ENCODE data around the gene CNIH2. TPM values are rescaled to one million over a fixed set of nuclear protein-coding genes. Genes with fewer than 3 reads are reported as not detected.
"Not testable (repeated sequence)": the region's sequence is repeated elsewhere in the genome, so short reads cannot be mapped to it uniquely, and the experiment has no call there.

The CNIH2 gene
- total RNA-seq, 2 donors from 2014 or later, result 1.7 to 4.5 TPM

DNA sequence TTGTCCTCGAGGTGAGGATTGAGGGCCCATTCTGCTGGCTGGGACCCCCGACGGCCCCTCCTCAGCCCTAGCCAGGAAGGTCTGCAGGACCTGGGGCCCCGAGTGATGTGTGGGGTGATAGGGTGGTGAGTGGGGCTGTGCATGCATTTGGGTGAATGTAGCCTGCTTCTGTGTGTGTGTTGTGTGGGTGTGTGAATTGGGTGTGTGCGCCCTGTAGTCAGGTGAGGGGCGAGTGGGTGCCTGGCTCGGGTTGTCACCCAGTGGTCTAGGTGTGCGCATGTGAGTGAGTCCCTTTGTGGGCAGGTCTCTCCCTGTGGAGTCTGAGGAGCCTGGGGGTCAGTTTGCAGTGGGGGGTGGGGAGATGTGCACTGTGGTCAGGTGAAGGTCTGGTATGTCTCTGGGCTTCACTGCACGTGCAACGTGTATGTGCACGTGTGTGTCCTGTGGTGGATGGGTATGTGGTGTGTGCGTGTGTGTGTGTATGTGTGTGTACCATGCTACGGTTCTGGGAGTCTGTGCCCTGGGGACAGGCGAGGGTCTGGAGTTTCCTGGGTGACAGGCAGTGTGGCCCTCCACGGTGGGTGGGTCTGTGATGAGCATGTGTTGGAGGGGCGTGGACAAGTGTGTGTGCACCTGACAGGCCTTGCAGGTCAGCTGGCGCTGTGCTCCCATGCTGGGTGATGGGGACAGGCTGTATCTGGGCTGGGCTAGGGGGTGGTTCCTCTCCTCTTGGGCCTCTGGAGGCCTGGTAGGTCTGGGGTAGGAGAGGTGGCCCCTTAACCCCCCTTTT, 14.8 kb downstream of the CNIH2 start:
- no peak for ATAC-seq
- DNase-seq (ENCODE audit: low spot score in 2 of 2), result peak in 1 of 2 donors; percentile 55
- Mint-ChIP-seq H3K27ac (no peak overlapping the region), H3K9me3 (no peaks in the 10 kb centered on the region), H3K36me3 (no peaks in the 10 kb centered on the region)

DNA sequence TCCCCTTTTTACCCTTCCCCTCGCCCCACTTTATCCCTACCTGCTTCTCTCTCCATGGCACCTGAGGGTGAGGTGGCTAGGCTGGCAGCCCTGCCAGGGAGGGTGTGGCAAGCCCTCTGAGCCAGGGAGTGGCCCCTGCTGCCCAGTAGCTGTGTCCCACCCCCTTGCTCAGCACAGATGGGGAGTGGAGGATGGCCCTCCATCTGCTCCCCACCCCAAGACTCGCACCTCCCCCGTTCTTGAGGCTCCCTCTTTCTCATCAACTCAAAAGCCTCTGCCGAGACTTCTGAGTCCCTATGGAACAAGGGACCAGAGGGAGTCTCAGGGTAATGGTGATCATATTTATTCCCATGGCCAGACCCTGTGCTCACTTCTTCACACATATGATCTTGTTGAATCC, 15.4 kb downstream of the CNIH2 start:
- Mint-ChIP-seq H3K36me3 (no peaks in the 10 kb centered on the region), H3K9me3 (no peaks in the 10 kb centered on the region), H3K27ac (no peak overlapping the region)
- ATAC-seq, result no peak
- DNase-seq (ENCODE audit: low spot score in 2 of 2), result no peak

DNA sequence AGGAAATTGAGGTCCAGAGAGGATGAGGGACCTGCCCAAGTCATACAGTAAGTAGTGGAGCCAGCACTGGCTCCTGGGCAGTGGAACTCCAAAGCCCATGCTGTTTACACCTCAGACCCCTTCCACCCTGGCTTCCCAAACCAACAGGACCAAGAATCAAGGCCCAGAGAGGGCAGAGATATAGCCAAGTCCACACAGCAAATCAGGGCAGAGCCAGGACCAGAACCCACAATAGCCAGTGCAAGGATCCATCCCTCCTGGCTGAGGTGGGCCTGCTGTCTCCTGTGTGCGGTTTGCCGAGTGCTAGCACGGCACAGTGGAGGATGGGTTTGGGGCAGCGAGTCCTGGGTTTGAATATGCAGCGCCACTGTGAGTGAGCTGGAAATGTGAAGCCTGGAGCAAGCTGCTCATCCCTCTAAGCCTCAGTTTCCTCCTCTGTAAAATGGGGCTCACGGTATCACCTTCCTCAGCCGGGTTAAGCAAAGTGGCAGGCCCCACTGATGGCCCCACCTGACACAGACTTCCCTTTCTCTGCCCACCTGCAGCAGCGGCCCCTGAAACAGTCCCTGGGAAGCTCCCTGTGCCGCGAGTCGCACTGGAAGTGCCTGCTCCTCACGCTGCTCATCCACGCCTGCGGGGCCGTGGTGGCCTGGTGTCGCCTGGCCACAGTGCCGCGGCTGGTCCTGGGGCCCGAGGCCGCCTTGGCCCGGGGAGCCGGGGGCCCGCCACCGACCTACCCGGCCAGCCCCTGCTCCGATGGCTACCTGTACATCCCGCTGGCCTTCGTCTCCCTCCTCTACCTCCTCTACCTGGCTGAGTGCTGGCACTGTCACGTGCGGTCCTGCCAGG, 16.0 kb downstream of the CNIH2 start:
- Mint-ChIP-seq H3K9me3 (no peaks in the 10 kb centered on the region), H3K36me3 (no peaks in the 10 kb centered on the region), H3K27ac (no peak overlapping the region)
- peak in 1 of 2 donors; percentile 55 for DNase-seq (ENCODE audit: low spot score in 2 of 2)
- no peak for ATAC-seq

DNA sequence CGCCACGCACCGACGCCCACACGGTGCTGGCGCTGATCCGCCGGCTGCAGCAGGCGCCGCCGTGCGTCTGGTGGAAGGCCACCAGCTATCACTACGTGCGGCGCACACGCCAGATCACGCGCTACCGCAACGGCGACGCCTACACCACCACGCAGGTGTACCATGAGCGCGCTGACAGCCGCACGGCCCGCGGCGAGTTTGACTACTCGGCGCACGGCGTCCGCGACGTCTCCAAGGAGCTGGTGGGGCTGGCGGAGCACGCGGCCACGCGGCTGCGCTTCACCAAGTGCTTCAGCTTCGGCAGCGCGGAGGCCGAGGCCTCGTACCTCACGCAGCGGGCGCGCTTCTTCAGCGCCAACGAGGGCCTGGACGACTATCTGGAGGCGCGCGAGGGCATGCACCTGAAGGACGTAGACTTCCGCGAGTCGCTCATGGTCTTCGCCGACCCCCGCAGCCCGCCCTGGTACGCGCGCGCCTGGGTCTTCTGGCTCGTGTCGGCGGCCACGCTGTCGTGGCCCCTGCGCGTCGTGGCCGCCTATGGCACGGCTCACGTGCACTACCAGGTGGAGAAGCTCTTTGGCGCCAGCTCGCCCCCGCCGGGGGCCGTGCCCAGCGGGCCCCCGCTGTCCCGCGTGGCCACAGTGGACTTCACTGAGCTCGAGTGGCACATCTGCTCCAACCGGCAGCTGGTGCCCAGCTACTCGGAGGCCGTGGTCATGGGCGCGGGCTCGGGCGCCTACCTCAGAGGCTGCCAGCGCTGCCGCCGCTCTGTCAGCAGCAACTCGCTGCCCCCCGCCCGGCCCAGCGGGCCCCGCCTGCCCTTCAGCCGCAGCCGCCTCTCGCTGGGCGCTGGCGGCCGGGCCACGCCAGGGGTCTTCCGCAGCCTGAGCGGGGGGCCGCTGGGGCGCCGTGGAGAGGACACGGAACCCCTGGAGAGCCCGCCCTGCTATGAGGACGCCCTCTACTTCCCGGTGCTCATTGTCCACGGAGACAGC, 16.9 kb downstream of the CNIH2 start:
- Mint-ChIP-seq H3K27ac (no peak overlapping the region), H3K9me3 (no peaks in the 10 kb centered on the region), H3K36me3 (no peaks in the 10 kb centered on the region)
- DNase-seq (ENCODE audit: low spot score in 2 of 2), result no peak
- no peak for ATAC-seq

DNA sequence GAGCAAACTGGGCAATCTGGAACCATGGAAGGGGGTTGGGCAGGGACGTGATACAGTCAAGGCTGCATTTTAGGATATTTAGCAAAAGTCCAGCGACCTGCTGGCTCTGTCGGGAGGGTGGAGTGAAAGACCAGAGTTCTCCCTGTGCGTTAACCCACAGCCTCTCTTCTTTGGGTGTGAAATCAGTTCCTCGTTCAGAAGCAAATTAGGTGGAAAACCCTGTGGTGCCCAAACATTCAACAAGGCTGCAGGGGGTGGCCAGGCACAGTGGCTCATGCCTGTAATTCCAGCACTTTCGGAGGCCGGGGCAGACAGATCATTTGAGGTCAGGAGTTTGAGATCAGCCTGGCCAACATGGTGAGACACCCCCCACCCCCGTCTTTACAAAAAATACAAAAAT, 19.6 kb downstream of the CNIH2 start:
- Mint-ChIP-seq H3K27ac (no peak overlapping the region), H3K36me3 (no peaks in the 10 kb centered on the region), H3K9me3 (no peaks in the 10 kb centered on the region)
- ATAC-seq (no peak), DNase-seq (ENCODE audit: low spot score in 2 of 2) (no peak)

DNA sequence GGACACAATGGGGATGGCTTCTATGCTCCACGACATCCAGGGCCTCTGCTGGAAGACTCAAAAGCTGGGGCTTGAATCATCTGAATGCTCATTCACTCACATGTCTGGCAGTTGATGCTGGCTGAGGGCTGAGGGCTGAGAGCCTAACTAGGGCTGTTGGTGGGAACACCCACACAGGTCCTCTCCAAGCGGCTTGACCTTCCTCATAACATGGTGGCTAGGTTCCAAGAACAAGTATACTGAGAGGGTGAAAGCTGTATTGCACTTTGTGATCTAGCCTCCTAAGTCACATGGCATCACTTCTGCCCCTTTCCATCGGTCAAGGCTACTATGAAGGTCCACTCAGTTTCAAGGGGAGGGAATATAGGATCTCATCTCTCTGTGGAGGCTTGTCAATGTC, 21.2 kb downstream of the CNIH2 start:
- Mint-ChIP-seq H3K36me3 (no peaks in the 10 kb centered on the region), H3K9me3 (no peaks in the 10 kb centered on the region), H3K27ac (no peak overlapping the region)
- ATAC-seq (no peak), DNase-seq (ENCODE audit: low spot score in 2 of 2) (no peak)

DNA sequence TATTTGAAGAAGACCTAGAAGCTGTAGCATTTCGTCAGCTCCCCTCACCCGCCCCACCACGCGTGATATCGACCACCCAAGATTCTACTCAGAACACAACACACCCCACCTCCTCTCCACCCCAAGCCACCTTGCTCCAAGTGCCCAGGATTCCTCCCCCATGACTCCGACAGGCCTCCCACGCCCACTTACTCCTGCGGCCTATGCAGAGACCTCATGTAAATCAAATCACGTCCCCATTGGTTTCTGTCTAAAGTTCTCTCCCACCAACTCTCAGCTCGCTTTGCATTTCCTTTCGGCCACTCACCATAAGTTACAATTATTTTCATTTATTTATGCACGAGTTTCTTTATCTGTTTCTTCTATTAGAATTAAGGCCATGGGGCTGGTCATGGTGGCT, 24.7 kb downstream of the CNIH2 start:
- Mint-ChIP-seq H3K9me3 (no peaks in the 10 kb centered on the region), H3K27ac (no peak overlapping the region), H3K36me3 (no peaks in the 10 kb centered on the region)
- DNase-seq (ENCODE audit: low spot score in 2 of 2), result no peak
- ATAC-seq, result no peak

DNA sequence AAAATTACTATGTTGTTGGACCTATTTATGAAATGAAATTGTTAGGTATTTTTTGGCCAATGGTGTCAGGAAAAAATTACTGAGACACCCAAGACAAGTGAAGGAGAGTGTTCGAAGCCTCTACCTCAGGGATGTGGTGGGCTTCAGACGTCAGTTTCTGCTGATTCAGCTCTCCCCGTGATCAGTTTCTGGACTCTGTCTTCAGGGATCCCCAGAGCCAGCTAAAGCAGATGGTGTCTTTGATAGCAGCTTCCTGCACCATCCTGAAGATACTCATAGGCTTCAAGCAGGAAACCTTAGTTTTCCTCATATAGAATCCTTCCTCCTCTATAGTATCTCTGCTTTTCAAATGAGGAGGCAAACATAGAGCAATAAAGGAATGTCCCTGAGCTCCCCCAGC, 31.5 kb downstream of the CNIH2 start:
- Mint-ChIP-seq H3K9me3 (no peaks in the 10 kb centered on the region), H3K36me3 (no peaks in the 10 kb centered on the region), H3K27ac (no peak overlapping the region)
- ATAC-seq (no peak), DNase-seq (ENCODE audit: low spot score in 2 of 2) (no peak)

DNA sequence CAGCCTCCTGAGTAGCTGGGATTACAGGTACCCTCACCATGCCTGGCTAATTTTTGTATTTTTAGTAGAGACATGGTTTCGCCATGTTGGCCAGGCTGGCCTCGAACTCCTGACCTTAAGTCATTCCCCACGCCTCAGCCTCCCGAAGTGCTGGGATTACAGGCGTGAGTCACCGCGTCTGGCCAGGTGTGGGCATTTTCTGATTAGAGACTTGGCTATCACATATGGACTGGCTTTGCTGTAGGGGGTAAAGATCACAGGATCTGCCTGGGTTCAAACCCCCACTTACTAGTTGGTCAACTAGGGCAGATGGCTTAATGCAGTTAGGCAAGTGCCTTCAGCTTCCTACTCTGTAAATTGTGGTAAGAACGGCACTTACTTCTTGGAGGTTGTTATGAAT, 32.3 kb downstream of the CNIH2 start:
- DNase-seq (ENCODE audit: low spot score in 2 of 2) (no peak), ATAC-seq (no peak)
- no peaks in the 10 kb centered on the region for H3K9me3 Mint-ChIP-seq
- H3K36me3 Mint-ChIP-seq, result no peaks in the 10 kb centered on the region
- no peak overlapping the region for H3K27ac Mint-ChIP-seq

DNA sequence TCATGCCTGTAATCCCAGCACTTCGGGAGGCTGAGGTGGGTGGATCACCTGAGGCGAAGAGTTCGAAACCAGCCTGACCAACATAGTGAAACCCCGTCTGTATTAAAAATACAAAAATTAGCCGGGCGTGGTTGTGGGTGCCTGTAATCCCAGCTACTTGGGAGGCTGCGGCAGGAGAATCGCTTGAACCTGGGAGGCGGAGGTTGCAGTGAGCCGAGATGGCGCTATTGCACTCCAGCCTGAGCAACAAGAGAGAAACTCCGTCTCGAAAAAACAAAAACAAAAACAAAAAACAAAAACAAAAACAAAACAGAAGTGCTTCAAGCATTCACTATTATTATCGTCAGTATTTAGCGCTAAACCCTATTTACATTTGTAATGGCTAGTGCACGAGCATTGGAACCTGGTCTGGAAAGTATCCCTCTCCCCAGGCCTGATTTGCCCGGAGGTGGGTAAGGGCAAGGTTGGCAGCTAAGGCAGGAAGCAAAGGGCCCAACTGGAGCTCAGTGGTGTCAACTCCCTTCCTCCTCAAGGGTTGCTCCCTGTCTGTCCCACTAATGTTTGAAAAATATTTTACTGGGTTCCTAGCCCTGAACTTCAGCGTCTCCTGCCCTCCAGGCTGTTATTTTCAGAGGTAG, 32.9 kb downstream of the CNIH2 start:
- ATAC-seq; H3K36me3 Mint-ChIP-seq; H3K27ac Mint-ChIP-seq; DNase-seq (ENCODE audit: low spot score in 2 of 2); H3K9me3 Mint-ChIP-seq: not testable (repeated sequence)

DNA sequence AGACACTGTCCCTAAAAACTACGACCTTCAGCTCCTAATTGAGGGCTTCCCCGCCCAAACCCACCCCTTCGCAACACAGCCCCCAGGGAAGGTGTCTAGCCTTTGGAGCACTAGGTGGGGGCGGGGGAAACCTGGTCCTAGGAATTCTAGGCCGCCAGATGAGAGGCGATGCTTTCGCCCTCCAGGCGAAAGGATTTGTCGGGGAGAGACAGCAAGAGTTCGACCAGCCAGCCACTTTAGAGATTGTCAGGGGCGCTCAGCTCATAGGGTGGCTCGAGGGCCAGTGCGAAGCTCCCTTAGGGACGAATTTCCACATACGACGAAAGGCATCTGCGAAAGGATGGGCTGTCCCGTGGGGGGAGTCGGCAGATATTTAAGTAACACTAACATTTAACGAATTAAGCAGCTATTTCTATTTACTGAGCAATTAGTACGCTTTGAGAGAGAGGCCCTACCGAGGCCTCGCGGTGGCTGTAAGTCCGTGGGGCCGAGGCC, 33.5 kb downstream of the CNIH2 start:
- ATAC-seq (no peak), DNase-seq (ENCODE audit: low spot score in 2 of 2) (no peak)
- no peaks in the 10 kb centered on the region for H3K9me3 Mint-ChIP-seq
- H3K36me3 Mint-ChIP-seq, result no peaks in the 10 kb centered on the region
- peak overlapping the region; percentile 77 to 89 for H3K27ac Mint-ChIP-seq

DNA sequence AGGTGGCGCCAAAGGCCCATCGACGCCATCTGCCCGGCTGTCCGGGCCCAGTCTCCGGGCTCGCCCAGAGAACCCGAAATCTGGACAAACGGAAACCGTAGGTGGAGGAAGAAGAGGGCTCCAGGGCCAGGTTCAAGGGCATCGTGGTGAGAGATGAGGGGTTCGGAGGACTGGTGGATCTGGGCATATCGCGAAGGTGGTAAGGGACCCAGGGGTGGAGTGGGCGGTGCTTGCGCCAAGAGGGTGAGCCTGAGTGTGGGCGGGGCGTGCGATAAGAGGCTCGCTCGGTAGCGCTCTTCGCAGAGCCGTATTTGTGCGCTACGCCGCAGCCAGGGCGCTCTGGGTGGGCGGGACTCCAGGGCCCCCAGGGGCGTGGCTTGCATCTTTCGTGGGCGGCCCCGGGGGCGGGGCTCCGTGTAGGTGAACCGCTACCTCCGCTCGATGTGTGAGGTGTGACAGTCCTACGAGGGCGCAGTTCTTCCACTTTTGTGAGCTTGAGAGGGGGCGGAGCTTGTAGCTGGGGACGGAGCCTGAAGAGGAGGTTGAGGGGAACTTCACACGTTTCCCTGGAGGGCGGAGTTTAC, 34.1 kb downstream of the CNIH2 start:
- peak; percentile 93 to 99 for DNase-seq (ENCODE audit: low spot score in 2 of 2)
- peak overlapping the region; percentile 77 to 96 for H3K27ac Mint-ChIP-seq
- ATAC-seq, result peak; percentile 78 to 82
- H3K9me3 Mint-ChIP-seq, result no peaks in the 10 kb centered on the region
- no peaks in the 10 kb centered on the region for H3K36me3 Mint-ChIP-seq

DNA sequence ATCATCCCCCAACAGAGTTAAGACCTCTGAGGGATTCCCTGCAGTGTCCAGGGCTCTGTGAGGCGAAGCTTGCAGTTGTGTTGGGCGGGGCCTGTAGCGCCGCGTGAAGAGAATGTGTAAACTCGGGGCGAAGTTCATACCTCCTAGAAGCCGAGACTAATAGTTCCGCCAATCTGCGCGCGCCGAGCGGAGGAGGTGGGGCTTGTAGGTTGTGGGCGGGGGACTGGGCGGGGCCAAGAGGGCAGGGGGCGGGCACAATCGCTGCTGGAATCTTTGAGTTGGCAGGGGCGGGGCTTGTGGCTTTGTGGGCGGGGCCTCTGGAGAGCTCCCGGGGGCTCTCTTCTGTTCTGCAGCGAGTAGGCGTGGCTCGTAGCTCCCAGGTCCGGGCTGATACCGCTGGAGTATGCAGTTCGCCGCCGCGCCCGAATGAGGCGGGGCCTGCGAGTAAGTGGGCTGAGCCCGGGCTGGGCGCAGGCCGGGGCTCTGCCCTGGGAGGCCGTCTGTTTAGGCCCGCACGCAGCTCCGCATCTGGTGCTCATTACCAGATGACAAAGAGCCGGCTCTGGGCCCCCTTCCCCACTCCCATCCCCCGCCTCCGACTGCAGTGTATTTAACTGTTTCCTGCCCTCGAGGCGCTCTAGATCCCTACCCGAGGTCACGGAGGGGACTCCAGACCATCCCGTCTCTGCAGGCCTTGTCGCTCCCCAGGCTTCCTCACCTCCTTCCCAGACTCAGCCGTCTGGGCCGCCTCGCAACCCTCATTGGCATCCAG, 34.8 kb downstream of the CNIH2 start:
- Mint-ChIP-seq H3K9me3 (no peaks in the 10 kb centered on the region), H3K36me3 (no peaks in the 10 kb centered on the region), H3K27ac (peak overlapping the region; percentile 77 to 96)
- peak; percentile 75 to 76 for ATAC-seq
- peak; percentile 92 to 93 for DNase-seq (ENCODE audit: low spot score in 2 of 2)

DNA sequence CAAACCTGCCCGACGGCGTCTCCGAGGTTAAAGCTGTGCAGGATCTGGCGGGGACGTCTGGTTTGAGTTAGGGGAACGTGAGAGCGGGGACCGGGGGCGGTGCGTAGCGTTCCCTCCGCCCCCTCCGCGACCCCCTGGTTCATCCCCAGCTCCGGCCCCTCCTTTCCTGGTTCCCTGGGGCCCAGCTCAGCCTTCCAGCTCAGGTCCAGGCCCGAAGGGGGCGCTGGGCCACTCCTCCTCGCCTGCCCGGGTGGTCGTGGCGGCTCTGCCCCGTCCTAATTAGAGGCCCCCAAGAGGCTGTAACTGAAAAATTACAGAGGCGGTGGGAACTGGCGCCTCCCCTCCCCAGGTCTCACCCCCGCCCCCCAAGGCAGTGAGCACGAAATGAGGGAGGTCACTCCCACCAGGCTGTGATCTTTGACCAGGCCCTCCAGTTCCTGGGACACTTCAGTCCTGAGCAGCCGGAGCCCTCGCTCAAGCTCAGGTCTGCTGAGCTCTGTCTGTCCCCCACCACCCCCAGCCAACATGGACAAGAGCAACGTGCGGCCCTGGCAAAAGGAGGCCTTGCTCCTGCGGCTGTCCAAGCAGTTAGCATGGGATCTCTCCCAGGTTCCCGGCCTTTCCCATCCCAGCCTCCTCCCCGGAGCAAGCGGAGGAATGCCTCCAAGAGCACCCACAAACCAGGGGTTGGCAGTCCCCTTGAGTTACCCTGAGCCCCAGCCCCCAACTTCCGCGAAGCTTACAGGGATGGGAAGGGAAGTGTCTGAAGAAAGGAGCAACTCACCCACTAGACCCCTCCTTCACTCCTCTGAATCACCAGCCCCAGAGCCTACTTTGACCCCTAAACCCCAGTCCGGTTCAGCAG, 35.6 kb downstream of the CNIH2 start:
- no peak for DNase-seq (ENCODE audit: low spot score in 2 of 2)
- Mint-ChIP-seq H3K27ac (peak overlapping the region in 1 of 2 donors; percentile 77), H3K36me3 (peaks cover 0 to under 1% of the 10 kb centered on the region in 2 donors), H3K9me3 (peaks cover 0 to under 1% of the 10 kb centered on the region in 2 donors)
- no peak for ATAC-seq
